NT2/D1 (cell line): Measurements from ENCODE around the gene ITGB6.

Source experiments
- DNase-seq: peaks from one replicate; pipeline ENCODE4 v3.0.0-alpha.2; 2011; ENCODE audit warnings: low read depth, low spot score
- H3K27me3 ChIP-seq: 2 replicates; pipeline ENCODE4 v1.6.0; 2011; ENCODE audit warnings: mild to moderate bottlenecking; ENCODE audit not compliant: insufficient read length, insufficient read depth
- H3K36me3 ChIP-seq: 2 replicates; pipeline ENCODE4 v1.6.1; 2011; ENCODE audit warnings: mild to moderate bottlenecking, low read length, mixed read lengths; ENCODE audit not compliant: insufficient read depth, insufficient read length
- H3K4me1 ChIP-seq: 2 replicates; pipeline ENCODE4 v1.5.1; 2011; ENCODE audit not compliant: insufficient read depth, insufficient read length
- H3K4me3 ChIP-seq: 2 replicates; pipeline ENCODE4 v1.5.1; 2011; ENCODE audit warnings: low read depth; ENCODE audit not compliant: insufficient read length
- H3K9ac ChIP-seq: 2 replicates; pipeline ENCODE4 v1.6.0; 2011; ENCODE audit warnings: low read depth; ENCODE audit not compliant: insufficient read length
- H3K9me3 ChIP-seq: 2 replicates; pipeline ENCODE4 v1.5.1; 2011; ENCODE audit warnings: mild to moderate bottlenecking, low read length; ENCODE audit not compliant: insufficient read depth
- SUZ12 ChIP-seq: IDR thresholded peaks from 2 replicates; pipeline ENCODE4 v1.6.1; 2011; ENCODE audit not compliant: insufficient read length, insufficient read depth; ENCODE audit errors: extremely low read depth
- YY1 ChIP-seq: IDR thresholded peaks from 2 replicates; pipeline ENCODE4 v1.6.1; 2011; ENCODE audit not compliant: insufficient read length, insufficient read depth
- ZNF274 ChIP-seq: IDR thresholded peaks from 2 replicates; pipeline ENCODE4 v1.6.1; 2011; ENCODE audit warnings: mild to moderate bottlenecking, low read depth, low read length

ITGB6 gene

DNA sequence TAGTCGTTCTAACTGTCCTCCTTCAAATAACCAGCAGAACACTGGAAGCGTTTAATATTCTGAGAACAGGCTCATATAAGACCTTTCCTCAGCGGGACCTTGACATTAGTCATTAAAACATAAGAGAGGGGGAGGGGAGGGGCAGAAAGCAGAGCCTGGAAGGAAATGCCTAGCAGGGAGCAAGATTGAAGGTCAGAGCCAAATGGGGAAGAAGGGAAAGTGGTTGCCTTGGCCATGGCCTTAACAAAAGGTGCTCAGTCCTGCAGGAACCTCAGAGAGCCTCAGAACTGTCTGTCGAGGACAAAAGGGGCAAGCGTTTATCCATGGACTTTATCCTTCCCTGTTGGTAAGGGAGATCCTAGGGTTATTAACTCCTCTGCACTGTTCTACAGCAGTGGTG is 136.8 kb downstream of the ITGB6 start:
- Histone ChIP-seq H3K36me3 (no peaks in the 10 kb centered on the region), H3K9me3 (peaks cover 27% of the 10 kb centered on the region), H3K4me1 (peaks cover 13% of the 10 kb centered on the region), H3K9ac (no peak overlapping the region), H3K4me3 (peak overlapping the region; percentile 60), H3K27me3 (peaks cover 36% of the 10 kb centered on the region)
- no peak for DNase-seq
- no peak for TF ChIP-seq YY1
- no peak for TF ChIP-seq SUZ12
- no peak for TF ChIP-seq ZNF274

DNA sequence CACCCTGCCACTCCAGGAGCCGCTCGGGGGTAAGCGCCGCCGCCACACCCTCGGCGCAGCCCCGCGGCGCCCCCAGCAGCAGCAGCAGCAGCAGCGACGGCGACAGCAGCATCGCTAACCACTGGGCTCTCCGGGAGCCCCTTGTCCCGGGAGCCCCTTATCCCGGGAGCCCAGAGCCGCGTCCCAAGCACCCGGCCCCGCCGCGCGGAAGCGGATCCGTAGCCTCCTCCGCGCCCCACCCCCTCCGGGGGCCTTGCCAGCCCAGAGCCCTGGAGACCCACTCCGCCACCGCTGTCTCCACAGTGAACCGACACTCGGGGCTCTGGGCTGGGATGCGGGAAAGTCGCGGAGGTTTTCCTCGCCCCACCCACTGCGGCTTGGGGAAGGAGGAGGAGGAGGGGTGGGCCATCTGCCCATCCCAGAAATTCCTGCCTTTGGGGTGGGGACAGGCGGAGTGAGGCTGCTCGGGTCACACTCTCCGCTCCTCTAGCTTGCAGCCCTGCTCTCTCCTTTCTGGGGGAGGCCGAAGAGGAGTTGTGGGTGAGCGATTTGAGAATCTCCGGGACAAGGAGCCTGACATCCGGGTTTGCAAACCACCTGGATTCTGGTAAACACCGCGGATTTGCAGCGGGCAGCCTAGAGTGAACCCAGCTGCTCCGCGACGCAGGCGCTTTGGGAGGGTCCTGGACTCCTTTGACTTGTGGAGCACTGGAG is 137.6 kb downstream of the ITGB6 start, which contains the start of gene PLA2R1:
Gene PLA2R1, minus strand, starts transcription at position 324 of the 714 bp plus-strand sequence. Its CDS starts 212 bp downstream, at position 112.
- DNase-seq = peak; percentile 23
- Histone ChIP-seq H3K9ac (peak within 1 kb of the TSS; percentile 77), H3K4me3 (peak within 1 kb of the TSS; percentile 60)

DNA sequence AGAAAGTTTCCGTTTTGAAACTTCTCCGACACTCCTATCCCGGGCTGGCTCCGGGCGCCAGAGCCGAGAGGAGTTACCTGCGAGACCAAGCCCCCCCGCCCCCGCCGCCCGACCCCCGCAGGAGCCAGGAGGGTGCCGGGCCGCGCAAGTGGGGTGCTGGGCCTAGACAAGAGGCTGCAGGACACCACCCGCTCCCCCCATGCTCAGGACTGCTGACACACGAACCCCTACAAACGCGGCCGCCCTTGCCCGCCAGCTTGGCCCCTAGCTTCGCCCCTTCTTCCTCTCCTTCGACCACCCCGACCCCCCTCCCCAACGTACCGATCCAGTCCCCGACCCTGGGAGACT is 138.2 kb downstream of the ITGB6 start:
- Histone ChIP-seq H3K9ac (peak overlapping the region; percentile 77), H3K4me3 (peak overlapping the region; percentile 60), H3K27me3 (peaks cover 36% of the 10 kb centered on the region)

More for the DNA sequence above, 137.6 kb downstream of the ITGB6 start, which contains the start of gene PLA2R1:
- Histone ChIP-seq H3K4me1 (peaks cover 13% of the 10 kb centered on the region), H3K27me3 (peaks cover 36% of the 10 kb centered on the region), H3K36me3 (no peaks in the 10 kb centered on the region), H3K9me3 (peaks cover 19% of the 10 kb centered on the region)
- TF ChIP-seq YY1 = no peak
- no peak for TF ChIP-seq SUZ12
- TF ChIP-seq ZNF274 = no peak

DNA sequence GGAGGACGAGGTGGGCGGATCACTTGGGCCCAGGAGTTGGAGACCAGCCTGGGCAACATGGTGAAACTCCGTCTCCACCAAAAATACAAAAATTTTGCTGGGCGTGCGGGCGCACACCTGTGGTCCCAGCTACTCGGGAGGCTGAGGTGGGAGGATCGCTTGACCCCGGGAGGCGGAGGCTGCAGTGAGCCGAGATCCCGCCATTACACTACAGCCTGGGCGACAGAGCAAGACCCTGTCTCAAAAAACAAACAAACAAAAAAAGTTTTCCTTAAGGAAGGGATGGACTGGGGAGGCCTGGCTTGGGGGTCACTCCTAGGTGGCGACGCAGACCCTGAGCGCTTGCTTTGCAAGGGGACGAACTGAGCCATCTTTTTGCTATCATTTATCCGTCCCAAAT is 138.5 kb downstream of the ITGB6 start:
- Histone ChIP-seq H3K9ac (no peak overlapping the region), H3K9me3 (peaks cover 9% of the 10 kb centered on the region), H3K4me3 (peak overlapping the region; percentile 60), H3K36me3 (no peaks in the 10 kb centered on the region), H3K4me1 (peaks cover 13% of the 10 kb centered on the region), H3K27me3 (peaks cover 36% of the 10 kb centered on the region)
- DNase-seq = no peak
- TF ChIP-seq ZNF274 (no peak), YY1 (no peak), SUZ12 (no peak)

More for the DNA sequence above, 138.2 kb downstream of the ITGB6 start:
- H3K4me1 ChIP-seq = peaks cover 13% of the 10 kb centered on the region
- peaks cover 13% of the 10 kb centered on the region for H3K9me3 ChIP-seq
- no peak for DNase-seq
- TF ChIP-seq YY1 (no peak), ZNF274 (no peak), SUZ12 (no peak)
- H3K36me3 ChIP-seq = no peaks in the 10 kb centered on the region

DNA sequence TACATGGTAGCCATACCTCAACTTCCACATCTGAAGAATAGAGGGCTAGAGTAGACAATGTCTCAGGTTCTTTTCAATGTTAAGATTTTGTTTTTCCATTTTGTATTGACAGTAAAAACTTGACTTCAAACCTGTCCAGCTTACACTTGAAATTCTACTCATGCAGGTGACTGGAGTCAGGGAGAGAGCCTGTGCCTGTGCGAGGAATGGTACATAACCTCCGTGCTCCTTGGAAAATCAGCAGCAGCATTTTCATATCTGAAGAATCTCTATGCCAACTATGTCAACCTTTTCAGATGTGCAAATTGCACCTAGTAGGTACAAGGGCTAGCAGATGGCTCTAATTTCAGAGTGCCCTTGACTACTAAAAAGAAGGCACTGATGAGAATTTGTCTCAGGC is 139.8 kb downstream of the ITGB6 start:
- H3K9me3 ChIP-seq = no peaks in the 10 kb centered on the region
- TF ChIP-seq SUZ12 (no peak), YY1 (no peak), ZNF274 (no peak)

DNA sequence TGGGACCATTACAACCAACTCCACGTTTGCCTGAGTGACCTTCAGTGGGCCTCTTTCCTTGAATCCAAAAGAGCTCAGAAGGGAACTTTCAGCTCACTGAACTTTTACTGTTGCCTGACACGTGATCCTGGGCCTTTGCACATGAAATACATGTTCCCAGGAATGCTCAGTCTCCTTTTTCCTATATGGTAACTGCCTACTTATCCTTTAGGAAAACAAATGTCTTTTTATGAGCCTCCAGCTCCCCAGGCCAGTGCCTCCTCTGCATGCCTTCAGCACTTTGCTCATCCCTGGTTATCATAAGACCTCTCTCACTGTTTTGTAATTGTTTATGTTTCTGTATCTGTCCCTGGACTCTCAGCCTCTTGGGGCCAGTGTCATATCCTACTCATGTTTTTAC is 142.7 kb downstream of the ITGB6 start:
- no peak for DNase-seq
- Histone ChIP-seq H3K27me3 (peaks cover 24% of the 10 kb centered on the region), H3K36me3 (no peaks in the 10 kb centered on the region), H3K4me1 (peaks cover 2% of the 10 kb centered on the region), H3K4me3 (no peak overlapping the region), H3K9ac (no peak overlapping the region), H3K9me3 (no peaks in the 10 kb centered on the region)
- TF ChIP-seq ZNF274 (no peak), SUZ12 (no peak), YY1 (no peak)

More for the DNA sequence above, 139.8 kb downstream of the ITGB6 start:
- no peak for DNase-seq
- peaks cover 14% of the 10 kb centered on the region for H3K4me1 ChIP-seq
- no peaks in the 10 kb centered on the region for H3K36me3 ChIP-seq
- peaks cover 36% of the 10 kb centered on the region for H3K27me3 ChIP-seq
- H3K9ac ChIP-seq = no peak overlapping the region
- H3K4me3 ChIP-seq = no peak overlapping the region

DNA sequence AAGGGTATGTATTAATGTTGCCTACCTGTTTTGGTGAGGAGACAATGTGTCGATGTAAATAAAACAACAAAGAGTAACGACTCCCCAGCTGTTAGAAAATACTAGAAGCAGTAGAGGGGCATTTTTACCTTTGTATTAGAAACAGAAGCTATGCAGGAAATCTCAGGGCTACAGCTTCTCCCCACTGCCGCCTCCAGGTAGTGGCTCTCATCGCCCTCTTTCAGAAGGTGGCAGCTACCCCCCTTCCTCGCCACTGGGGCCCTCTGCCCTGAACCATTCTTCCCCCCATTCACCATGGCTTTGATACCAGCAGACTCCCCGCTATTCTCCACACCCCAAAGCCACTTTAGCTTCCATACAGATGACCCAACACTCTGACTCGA is 144.4 kb downstream of the ITGB6 start:
- Histone ChIP-seq H3K27me3 (peaks cover 9% of the 10 kb centered on the region), H3K36me3 (no peaks in the 10 kb centered on the region), H3K4me3 (no peak overlapping the region), H3K9me3 (no peaks in the 10 kb centered on the region), H3K9ac (no peak overlapping the region), H3K4me1 (peaks cover 2% of the 10 kb centered on the region)
- TF ChIP-seq SUZ12 (no peak), YY1 (no peak), ZNF274 (no peak)
- DNase-seq = no peak
